ENCODE results near the gene TMEFF2.

Gene TMEFF2

DNA sequence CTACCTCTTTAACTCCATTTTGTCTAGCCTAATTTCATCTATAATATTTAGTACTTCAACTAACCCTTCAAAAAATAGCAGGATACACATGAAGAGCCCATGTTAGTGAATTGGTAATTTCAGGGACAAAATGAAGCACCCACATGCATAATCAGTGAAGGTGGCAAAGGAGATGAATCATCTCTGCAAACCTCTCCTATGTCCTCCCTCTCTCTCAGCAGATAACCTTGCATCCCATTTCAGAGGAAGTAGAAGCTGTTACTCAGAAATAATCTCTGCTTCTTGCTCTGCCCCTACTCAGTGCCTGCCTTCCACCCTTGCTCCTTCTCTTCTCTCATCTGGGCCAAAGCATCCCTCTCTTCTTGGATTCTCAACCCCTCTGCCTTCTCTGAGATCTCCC, 287.6 kb downstream of the TMEFF2 start:
- no peaks in the 10 kb centered on the region for H3K36me3 ChIP-seq (ENCODE audit: control insufficient read depth, insufficient read depth, low read length)
- no peaks in the 10 kb centered on the region for H3K4me1 ChIP-seq (ENCODE audit: control insufficient read depth, insufficient read depth, low read length)
- H3K27me3 ChIP-seq (ENCODE audit: control insufficient read depth, insufficient read depth, low read length): no peaks in the 10 kb centered on the region
- no peak overlapping the region for H3K9ac ChIP-seq (ENCODE audit: low read depth, low read length)
- peaks cover 2% of the 10 kb centered on the region for H3K9me3 ChIP-seq (ENCODE audit: control insufficient read depth, insufficient read depth, low read length)
- H3K4me3 ChIP-seq (ENCODE audit: low read depth, low read length): no peak overlapping the region

GRCh38 chr2:191905336-191905735, 289.4 kb downstream of the TMEFF2 start:
- H3K4me1 ChIP-seq (ENCODE audit: control insufficient read depth, insufficient read depth, low read length): no peaks in the 10 kb centered on the region
- no peak overlapping the region for H3K9ac ChIP-seq (ENCODE audit: low read depth, low read length)
- no peaks in the 10 kb centered on the region for H3K27me3 ChIP-seq (ENCODE audit: control insufficient read depth, insufficient read depth, low read length)
- H3K36me3 ChIP-seq (ENCODE audit: control insufficient read depth, insufficient read depth, low read length): no peaks in the 10 kb centered on the region
- H3K4me3 ChIP-seq (ENCODE audit: low read depth, low read length): no peak overlapping the region
- peaks cover 9% of the 10 kb centered on the region for H3K9me3 ChIP-seq (ENCODE audit: control insufficient read depth, insufficient read depth, low read length)

GRCh38 chr2:191901031-191901430, 293.7 kb downstream of the TMEFF2 start:
- Histone ChIP-seq H3K36me3 (ENCODE audit: control insufficient read depth, insufficient read depth, low read length) (no peaks in the 10 kb centered on the region), H3K4me1 (ENCODE audit: control insufficient read depth, insufficient read depth, low read length) (no peaks in the 10 kb centered on the region), H3K9ac (ENCODE audit: low read depth, low read length) (no peak overlapping the region), H3K27me3 (ENCODE audit: control insufficient read depth, insufficient read depth, low read length) (no peaks in the 10 kb centered on the region), H3K9me3 (ENCODE audit: control insufficient read depth, insufficient read depth, low read length) (peaks cover 9% of the 10 kb centered on the region), H3K4me3 (ENCODE audit: low read depth, low read length) (no peak overlapping the region)

GRCh38 chr2:191899410-191899809, 295.3 kb downstream of the TMEFF2 start:
- no peaks in the 10 kb centered on the region for H3K4me1 ChIP-seq (ENCODE audit: control insufficient read depth, insufficient read depth, low read length)
- H3K9me3 ChIP-seq (ENCODE audit: control insufficient read depth, insufficient read depth, low read length): peaks cover 9% of the 10 kb centered on the region
- H3K9ac ChIP-seq (ENCODE audit: low read depth, low read length): no peak overlapping the region
- H3K36me3 ChIP-seq (ENCODE audit: control insufficient read depth, insufficient read depth, low read length): no peaks in the 10 kb centered on the region
- H3K27me3 ChIP-seq (ENCODE audit: control insufficient read depth, insufficient read depth, low read length): no peaks in the 10 kb centered on the region
- H3K4me3 ChIP-seq (ENCODE audit: low read depth, low read length): no peak overlapping the region

Data from iPS-15b (cell line).